GM18520 (cell line): ENCODE data around the gene UBE2I.
"Not testable (repeated sequence)": the region's sequence is repeated elsewhere in the genome, so short reads cannot be mapped to it uniquely, and the experiment has no call there.

Source experiments
- ATAC-seq: cut with Tn5 transposase; IDR thresholded peaks from one replicate; pipeline ENCODE4 v1.9.1; 2021; ENCODE audit not compliant: unreplicated experiment

The UBE2I gene

DNA sequence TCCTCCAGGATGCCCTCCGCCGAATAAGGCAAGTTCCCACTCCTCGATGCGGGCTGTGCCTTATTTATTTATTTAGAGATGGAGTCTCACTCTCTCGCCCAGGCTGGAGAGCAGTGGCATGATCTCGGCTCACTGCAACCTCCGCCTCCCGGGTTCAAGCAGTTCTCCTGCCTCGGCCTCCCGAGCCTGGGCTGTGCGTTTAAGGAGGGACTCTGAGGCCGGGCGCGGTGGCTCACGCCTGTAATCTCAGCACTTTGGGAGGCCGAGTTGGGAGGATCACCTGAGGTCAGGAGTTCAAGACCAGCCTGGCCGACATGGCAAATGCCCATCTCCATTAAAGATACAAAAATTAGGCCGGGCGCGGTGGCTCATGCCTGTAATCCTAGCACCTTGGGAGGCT, 18.7 kb downstream of the UBE2I start:
- not testable (repeated sequence) for ATAC-seq

DNA sequence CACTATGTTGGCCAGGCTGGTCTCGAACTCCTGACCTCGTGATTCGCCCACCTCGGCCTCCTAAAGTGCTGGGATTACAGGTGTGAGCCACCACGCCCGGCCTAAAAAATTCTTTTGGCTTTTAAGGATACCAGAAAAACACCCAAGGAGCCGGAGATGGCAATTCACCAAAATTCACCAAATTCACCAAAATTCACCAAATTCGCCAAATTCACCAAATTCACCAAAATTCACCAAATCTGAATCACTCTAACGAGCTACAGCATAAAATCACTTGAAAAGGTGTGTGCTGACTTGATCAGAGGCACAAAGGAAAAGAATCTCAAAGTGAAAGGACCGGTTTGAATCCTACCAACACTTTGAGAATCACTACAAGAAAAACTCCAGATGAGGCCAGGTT, 19.5 kb downstream of the UBE2I start:
- ATAC-seq, result not testable (repeated sequence)

DNA sequence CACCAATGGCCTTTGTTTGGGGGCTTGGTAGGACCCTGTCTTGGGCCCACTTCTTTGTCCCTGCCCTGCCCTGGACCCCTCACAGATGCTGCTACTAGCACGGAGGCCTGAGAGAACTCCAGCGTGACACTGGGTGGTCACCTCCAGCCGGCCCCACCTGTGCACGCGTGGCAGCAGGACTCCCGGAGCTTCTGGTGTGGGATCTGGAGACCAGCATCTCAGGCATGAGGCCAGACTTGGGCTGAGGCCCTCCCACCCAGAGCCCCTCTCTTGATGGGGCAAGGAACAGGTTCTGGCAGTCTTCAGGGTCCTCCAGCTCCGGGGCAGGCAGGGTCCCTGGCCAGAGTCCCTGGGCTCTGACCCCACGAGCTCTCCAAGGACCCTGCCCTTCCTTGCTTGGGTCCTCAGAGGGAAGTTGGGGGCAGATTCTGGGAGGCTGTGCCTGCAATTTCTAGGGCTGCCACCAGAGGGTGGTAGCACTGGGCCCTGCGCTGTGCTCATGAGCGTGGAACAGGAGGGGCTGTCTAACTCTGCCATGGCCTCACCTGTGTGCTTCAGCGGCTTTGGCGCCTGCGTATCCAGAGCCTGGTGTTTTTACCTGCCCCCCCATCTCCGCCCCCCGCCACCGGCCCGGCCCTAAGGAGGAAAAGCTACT, 21.0 kb downstream of the UBE2I start:
- ATAC-seq, result no peak

DNA sequence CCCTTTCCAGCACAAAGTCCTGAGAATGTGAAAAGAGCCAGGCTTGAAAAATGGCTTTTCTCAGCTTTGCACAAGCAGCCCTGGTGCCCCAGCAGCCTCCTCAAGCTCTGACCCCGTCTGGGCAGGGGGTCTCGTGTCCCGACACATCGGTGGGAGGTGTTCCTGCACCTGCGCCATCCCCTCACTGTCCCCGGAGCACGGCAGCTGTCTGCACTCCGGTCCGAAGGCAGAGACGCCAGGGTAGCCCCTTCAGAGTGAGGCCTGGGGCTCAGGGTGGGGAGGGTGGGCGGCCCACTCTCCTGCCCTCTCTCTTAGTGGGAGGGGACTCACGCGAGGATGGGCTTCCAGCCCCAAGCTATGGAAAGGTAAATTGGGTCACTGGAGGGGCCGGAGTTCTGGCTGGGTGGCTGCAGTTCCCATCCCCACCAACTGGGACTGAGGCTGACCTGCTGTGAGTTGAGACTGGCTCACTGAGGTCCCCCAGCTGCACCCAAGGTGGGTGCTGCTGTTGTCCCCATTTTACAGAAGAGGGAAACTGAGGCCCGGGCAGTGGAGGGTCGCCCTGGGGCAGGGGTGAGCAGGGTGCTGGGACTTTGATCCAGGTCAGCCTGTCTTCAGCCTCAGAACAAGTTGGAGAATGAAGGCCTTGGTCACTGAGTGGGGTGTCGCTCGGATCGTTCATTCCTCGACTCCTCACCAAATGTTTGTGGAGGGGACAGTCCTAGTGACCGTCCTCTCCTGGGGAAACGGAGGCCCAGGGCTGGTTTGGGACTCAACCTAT, 21.7 kb downstream of the UBE2I start:
- no peak for ATAC-seq

DNA sequence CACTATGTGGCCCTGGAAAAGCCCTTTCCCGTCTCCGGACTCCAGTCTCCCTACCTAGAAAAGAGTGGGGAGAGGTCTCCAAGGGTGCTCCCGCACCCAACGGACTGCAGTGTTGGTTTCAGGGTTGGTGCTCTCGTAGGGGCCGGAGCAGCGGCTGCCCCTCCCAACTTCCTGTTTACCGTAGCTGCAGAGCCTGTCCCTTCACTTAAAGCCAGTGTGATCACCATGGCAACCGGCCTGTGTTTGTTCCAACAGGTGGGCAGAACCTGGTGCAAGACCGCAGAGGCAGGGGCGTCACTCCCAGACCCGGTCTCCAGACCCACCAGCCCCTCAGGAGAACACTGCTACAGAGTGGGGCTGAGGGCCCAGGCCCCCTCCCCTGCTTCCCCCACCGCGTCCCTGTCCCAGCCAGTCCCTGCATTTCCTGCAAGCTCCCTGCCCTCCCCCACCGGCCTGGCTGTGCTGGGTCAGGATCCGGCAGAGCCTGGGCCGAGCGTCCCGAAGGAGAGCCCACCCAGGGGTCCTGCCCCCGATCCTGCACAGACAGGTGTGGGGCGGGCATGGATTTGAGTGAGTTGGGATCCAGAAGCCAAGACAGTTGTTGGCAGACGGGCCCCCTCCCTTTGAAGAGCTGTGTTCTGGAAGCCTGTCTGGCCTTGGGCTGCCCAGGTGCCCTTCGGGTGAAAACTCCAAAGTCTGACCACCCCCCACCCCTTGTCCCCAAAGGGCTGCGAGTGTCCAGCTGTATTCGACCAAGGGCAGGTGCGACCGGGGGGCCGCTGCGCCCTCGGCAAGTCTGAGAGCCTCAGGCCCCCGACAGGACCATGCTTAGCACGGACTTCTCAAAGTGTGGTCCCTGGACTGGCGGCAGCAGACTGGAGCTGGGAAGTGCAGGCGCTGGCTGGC, 22.5 kb downstream of the UBE2I start:
- no peak for ATAC-seq

DNA sequence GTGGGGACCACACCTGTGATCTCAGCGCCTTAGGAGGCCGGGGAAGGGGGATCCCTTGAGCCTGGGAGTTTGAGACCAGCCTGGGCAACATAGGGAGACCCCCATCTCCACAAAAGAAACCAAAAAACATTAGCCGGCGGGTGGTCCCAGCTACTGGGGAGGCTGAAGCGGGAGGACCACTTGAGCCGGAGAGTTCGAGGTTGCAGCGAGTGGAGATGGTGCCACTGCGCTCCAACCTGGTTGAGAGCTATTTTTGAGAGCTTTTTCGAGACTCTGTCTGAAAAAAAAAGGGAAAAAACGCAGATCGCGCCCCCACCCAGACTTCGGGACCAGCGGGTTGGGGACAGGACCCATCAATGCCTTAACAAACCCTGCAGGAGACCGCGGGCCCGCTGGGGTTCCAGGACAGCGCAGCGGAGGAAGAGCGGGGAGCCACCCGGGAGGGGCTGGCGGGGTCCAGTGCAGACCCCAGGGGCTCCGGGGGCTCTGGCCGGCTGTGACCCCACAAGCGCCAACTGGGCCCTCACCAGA, 23.2 kb downstream of the UBE2I start:
- no peak for ATAC-seq

DNA sequence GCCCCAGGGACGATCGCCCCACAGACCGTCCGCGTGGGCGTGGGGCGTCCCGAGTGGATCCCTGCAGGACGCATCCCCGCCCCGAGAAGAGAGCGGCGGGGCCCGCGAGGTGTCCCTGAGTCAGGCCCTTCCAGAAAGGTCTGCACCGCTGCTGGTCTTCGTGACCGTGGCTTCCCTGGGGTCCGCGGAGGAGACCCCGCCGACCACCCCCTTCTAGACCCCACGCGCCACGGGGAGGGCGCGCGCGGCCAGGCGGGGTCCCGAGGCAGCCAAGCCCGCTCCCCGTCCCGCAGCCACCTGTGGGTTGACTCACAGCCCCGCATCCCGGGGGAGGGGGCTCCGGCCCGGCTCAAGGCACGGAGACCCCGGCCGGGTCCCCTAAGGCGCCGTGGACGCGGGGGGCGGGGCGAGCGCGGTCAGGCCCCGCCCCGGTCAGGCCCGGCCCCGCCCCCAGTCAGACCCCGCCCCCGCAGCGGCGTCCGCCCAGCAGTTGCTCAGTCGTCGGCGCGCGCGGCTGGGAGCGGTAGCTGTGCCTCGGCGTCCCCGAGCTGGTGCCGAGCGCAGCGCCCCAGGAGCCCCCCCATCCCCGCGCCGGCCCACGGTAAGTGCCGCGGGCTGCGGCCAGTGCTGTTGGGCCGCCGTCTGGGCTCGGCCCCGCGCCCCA, 23.8 kb downstream of the UBE2I start, which contains the start of gene BAIAP3:
BAIAP3 (plus strand) TSS at position 497 of the 664 bp plus-strand sequence. CDS start 4,905 bp downstream, outside the sequence.
- no peak for ATAC-seq

DNA sequence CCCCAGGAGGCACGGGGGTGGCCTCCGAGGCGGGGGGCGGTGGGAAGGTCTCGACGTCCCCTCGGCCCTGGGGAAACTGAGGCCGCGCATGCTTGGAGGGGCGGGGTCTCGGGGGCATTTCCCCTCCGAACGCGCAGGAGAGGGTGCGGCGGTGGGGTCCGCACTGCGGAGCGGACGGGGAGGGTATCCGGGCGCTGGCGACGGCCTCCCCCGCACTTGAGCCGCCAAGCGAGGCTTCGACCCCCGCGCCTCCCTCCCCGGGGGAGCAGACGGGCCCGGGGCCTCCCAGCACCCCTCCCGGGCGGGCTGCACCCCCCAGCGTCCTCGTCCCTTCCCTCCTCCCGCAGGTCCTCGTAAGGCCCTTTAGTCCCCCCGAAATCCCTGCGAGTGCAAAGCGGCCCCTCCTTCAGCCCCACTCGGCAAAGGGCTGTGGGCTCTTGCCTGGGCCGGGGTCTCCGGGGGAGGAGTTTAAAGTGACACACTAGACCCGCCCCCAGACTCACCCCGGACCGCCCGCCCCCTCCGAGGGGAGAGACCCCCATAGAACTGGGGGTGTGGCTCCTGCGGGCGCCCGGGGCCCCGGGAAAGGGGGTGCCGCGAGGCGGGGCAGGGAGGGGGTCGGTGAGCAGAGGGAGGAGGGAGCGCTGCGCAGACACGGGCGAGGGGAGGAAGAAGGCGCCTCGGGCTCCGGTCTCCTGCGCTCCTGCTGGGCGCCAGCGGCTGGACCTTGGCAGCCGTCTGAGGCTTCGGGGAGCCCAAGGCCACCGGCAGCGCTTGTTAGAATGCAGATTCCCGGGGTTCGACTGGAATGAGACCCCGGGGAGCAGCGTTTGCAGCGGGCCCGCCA, 24.6 kb downstream of the UBE2I start:
- ATAC-seq, result no peak

DNA sequence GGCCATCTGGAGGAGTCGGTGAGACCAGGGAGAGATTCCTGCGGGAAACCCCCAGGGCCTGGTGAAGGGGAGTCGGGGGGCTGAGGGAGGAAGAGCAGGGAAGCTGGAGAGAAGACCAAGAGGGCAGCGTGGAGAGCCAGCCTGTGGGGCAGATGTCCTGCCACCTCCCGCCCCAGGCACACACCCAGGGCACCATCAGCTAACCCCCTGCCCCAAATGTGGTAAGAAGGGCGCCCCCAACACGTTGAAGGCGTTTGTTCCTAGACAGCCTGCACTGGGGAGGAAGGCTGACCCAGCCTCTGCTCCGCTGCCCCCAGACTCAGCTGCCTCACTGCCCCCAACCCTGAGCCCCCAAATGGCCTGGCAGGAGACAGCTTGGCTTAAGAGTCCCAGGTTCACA, 25.3 kb downstream of the UBE2I start:
- no peak for ATAC-seq

DNA sequence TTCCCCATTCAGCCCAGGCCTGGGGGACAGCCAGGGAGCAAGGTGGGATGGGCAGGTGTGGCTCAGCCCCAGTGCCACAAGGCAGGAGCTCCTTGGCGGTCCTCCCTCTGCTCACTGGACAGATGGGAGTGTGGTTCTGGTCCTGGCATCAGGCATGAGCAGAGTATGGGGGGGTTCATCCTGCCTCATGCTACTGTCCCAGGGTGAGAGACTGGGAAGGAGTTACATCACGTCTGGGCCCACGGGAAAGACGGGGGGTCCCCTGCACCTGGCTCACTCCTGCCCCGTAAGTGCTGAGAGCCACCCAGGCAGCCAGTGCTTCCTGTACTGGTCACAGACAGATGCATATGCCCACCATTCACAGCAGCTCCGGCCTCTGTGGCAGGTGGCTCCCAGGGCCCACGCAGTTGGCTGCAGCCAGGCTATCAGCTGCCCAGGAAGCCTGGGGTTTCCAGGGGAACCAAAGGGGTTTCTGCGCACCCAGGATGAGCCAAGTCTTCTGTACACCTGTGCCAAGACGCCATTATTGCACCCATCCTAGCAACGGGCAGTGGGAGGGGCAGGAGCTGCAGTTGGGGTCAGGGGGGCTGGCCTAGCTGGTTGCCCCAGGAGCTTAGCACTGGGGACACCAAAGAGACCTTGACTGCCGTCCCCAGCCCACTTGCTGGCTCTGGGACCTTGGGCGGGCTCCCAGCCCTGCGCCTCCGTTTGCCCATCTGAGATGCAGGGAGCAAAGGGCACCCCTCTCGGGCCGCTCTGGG, 26.0 kb downstream of the UBE2I start:
- ATAC-seq, result no peak

DNA sequence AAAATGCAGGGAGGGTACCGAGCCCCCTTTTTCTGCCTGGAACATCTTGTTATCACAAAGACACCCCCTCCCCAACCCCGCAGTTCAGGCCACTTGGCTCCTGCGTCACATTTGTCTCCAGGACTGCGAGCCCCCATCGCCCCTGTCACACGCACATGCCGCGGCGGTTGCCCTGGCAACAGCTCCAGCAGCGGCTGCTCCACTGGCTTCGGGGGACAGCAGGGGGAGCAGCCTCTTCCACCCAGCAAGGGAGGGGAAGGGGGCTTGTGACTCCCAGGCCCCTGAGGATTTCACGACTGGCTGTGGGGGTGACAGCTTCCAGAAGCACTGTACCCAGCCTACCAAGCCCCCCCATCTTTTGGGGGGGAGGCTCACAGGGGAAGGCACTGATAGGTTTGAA, 26.6 kb downstream of the UBE2I start:
- ATAC-seq, result no peak

DNA sequence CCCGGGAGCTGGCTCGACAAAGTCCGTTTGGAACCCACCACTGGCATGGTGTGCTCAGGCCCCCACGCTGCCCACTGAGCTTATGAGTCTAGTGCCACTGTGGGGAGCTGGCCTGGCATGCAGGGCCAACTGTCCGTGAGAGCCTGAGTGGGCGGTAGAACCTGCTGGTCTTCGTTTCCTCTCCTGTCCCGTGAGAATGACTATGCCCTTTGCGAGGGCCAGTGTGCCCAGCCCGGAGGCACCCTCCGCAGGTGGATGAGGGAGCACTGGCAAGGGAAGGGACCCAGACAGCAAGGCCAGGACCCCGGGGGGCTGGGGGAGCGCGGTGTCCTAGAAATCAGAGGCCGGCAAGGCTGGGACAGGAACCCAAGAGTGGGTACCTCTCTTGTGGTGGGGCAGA, 27.2 kb downstream of the UBE2I start:
- no peak for ATAC-seq

DNA sequence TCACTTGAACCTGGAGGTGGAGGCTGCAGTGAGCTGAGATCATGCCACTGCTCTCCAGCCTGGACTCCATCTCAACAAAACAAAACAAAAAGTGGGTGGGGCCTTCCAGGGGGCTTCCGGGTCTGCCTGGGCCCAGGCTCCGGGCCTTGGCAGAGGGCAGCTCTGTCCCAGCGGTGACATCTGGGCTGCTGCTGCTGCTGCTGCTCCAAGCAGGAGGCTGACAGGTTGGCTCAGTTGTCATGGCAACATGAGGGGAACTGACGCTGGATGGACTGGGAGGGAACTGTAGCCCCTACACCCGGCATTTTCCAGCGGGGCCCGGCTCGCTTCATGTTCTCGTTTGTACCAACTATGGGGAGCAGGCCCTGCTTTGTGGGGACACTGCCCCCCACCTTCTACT, 28.1 kb downstream of the UBE2I start:
- no peak for ATAC-seq

DNA sequence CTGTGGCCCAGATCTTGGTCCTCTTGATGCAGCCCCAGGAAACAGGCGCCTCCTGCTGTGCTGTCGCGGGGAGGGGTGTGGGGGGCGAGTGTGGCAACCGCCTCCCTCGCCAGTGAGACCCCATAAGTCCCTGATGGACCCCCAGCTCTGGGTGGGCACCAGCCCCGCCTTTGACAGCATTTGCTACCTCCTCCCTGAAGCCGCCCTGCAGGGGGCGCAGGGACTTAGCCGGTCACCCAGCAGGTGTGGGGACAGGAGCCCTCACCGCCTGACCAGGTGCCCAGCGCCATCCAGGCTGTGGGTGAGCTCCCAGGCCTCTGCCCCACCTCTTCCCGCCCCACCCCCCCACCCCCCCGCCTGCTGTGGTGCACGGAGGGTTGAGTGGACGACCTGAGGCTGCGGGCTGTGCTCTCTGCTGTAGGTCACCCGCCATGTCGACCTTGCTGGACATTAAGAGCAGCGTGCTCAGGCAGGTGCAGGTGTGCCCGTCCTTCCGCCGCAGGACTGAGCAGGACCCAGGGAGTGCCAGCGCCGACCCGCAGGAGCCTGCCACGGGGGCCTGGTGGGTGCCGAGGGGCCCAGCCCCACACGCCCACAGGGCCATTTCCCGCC, 28.8 kb downstream of the UBE2I start:
- ATAC-seq, result no peak

DNA sequence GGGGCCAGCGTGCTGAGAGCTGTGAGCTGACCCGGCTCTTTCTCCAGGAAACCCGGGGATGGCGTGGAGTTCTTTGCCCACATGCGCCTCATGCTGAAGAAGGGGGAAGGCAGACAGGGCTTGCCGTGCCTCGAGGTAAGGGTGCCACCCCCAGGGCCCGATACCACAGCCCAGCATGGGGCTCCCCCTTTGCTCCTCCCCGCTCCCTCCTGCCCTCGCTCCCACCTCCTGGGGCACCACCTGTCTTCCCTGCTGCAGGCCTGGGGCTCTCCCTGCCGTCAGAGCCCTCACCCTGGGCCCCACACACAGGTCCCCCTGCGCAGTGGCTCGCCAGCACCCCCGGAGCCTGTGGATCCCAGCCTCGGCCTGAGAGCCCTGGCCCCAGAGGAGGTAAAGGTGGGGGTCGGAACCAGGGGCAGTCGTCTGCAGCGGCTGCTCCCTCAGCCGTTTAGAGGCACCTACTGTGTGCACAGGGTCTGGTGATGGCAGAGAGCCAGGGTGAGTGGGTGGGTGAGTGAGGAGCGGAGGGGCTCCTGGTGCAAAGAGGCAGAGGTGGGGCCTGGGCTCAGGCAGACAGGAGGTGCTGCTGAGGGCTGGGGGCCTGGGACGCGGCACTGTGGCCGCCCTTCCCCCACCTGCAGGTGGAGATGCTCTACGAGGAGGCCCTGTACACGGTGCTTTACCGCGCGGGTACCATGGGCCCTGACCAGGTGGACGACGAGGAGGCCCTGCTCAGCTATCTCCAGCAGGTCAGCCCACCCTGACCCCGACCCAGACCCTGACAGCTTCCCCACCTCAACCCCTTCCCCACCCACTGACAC, 29.6 kb downstream of the UBE2I start:
- ATAC-seq, result no peak

DNA sequence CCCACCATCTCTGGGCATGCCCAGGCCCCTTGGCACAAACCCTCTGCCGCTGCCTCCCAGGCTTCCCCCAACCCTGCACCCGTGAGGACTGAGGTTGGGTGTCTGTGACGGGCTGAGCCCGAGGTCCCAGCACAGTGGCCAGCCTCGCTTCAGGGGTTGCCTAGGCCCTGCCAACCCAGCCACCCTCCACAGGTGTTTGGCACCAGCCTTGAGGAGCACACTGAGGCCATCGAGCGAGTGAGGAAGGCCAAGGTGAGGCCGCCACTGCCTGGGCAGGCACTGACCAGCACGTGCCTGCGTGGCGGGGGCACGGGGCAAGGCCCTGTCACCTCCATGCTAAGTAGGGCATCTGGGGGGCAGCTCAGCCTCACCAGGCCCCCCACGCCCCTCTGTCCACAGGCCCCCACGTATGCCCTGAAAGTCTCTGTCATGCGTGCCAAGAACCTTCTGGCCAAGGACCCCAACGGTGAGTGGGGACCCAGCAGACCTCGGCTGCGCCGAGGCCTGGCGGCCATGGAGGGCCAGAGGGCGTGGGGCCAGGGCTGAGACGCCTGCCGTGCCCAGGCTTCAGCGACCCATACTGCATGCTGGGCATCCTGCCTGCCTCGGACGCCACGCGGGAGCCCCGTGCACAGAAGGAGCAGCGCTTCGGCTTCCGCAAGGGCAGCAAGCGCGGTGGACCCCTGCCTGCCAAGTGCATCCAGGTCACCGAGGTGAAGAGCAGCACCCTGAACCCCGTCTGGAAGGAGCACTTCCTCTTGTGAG, 31.5 kb downstream of the UBE2I start:
- no peak for ATAC-seq
